ENCODE results near the gene LAMC2.

The LAMC2 gene

GRCh38 chr1:183244466-183244865 is 58.4 kb downstream of the LAMC2 start:
- peak; percentile 99 for DNase-seq (ENCODE audit: low read depth)
- TF ChIP-seq CTCF (conservative IDR thresholded peaks at IDR 0.05; ENCODE audit: low read length) = no peak

GRCh38 chr1:183245357-183245756 is 59.3 kb downstream of the LAMC2 start:
- no peak for TF ChIP-seq CTCF (conservative IDR thresholded peaks at IDR 0.05; ENCODE audit: low read length)
- no peak overlapping the region for H3K4me3 ChIP-seq (ENCODE audit: low read length)
- no peak for DNase-seq (ENCODE audit: low read depth)

More at GRCh38 chr1:183244466-183244865, 58.4 kb downstream of the LAMC2 start:
- no peak overlapping the region for H3K4me3 ChIP-seq (ENCODE audit: low read length)

GRCh38 chr1:183246436-183246835 is 60.4 kb downstream of the LAMC2 start:
- TF ChIP-seq CTCF (conservative IDR thresholded peaks at IDR 0.05; ENCODE audit: low read length) = no peak

GRCh38 chr1:183247066-183247465 is 61.0 kb downstream of the LAMC2 start:
- H3K4me3 ChIP-seq (ENCODE audit: low read length) = no peak overlapping the region
- no peak for DNase-seq (ENCODE audit: low read depth)
- no peak for TF ChIP-seq CTCF (conservative IDR thresholded peaks at IDR 0.05; ENCODE audit: low read length)

More at GRCh38 chr1:183246436-183246835, 60.4 kb downstream of the LAMC2 start:
- no peak overlapping the region for H3K4me3 ChIP-seq (ENCODE audit: low read length)
- DNase-seq (ENCODE audit: low read depth) = peak; percentile 53

- no peak for DNase-seq (ENCODE audit: low read depth)
- no peak for TF ChIP-seq CTCF (conservative IDR thresholded peaks at IDR 0.05; ENCODE audit: low read length)
- H3K4me3 ChIP-seq (ENCODE audit: low read length) = no peak overlapping the region
Observed at GRCh38 chr1:183247484-183247883, 61.4 kb downstream of the LAMC2 start.

GRCh38 chr1:183247931-183248330 is 61.9 kb downstream of the LAMC2 start:
- TF ChIP-seq CTCF (conservative IDR thresholded peaks at IDR 0.05; ENCODE audit: low read length) = no peak
- no peak for DNase-seq (ENCODE audit: low read depth)
- no peak overlapping the region for H3K4me3 ChIP-seq (ENCODE audit: low read length)

GRCh38 chr1:183248989-183249691 is 63.1 kb downstream of the LAMC2 start:
- no peak for DNase-seq (ENCODE audit: low read depth)
- TF ChIP-seq CTCF (conservative IDR thresholded peaks at IDR 0.05; ENCODE audit: low read length) = no peak
- H3K4me3 ChIP-seq (ENCODE audit: low read length) = no peak overlapping the region
